Natural killer cell (primary cell): ENCODE measurements around the gene TMEM131. TPM values are rescaled to one million over a fixed set of nuclear protein-coding genes. Genes with fewer than 3 reads are reported as not detected.

Source experiments
- ATAC-seq, 3 donors: fragments of 150-1000 bp in 2 of 3; fragments of 200-7000 bp in 1 of 3; cut with Tn5 transposase; 1 replicate in 1 of 3; 2 replicates in 2 of 3; pipeline ENCODE4 v1.10.0; 2021; ENCODE audit warnings: mild to moderate bottlenecking in 2 of 3, moderate library complexity in 2 of 3
- DNase-seq, 2 donors: peaks; one replicate each; pipeline versions ENCODE4 v3.0.0 to v3.0.0-alpha.2; 2013 to 2021; ENCODE audit warnings: mixed read lengths in 1 of 2
- H3K27ac ChIP-seq: one replicate; pipeline ENCODE4 v1.5.1; 2013; ENCODE audit warnings: mild to moderate bottlenecking, low read length
- H3K27me3 ChIP-seq: one replicate; pipeline ENCODE4 v1.6.1; 2013; ENCODE audit warnings: low read length; ENCODE audit not compliant: control insufficient read depth, insufficient read depth
- H3K36me3 ChIP-seq: one replicate; pipeline ENCODE4 v1.6.1; 2013; ENCODE audit warnings: low read length; ENCODE audit not compliant: control insufficient read depth, insufficient read depth
- H3K4me1 ChIP-seq: one replicate; pipeline ENCODE4 v1.6.1; 2013; ENCODE audit warnings: low read length; ENCODE audit not compliant: control insufficient read depth, insufficient read depth
- H3K4me3 ChIP-seq: one replicate; pipeline ENCODE4 v1.5.1; 2013; ENCODE audit warnings: low read length
- H3K9me3 ChIP-seq: one replicate; pipeline ENCODE4 v1.6.1; 2013; ENCODE audit warnings: low read length; ENCODE audit not compliant: control insufficient read depth, insufficient read depth
- H3K27ac Mint-ChIP-seq, 2 donors: one replicate each; pipeline ENCODE4 v1.8.0; 2022; ENCODE audit warnings: mild to moderate bottlenecking in 2 of 2, mixed read lengths in 2 of 2, moderate library complexity in 1 of 2
- H3K27me3 Mint-ChIP-seq, 2 donors: one replicate each; pipeline ENCODE4 v1.8.0; 2022; ENCODE audit warnings: low read depth in 2 of 2, mixed read lengths in 2 of 2
- H3K36me3 Mint-ChIP-seq: one replicate; pipeline ENCODE4 v1.8.0; 2022; ENCODE audit warnings: mixed read lengths
- H3K4me1 Mint-ChIP-seq, 2 donors: one replicate each; pipeline ENCODE4 v1.8.0; 2022; ENCODE audit warnings: mixed read lengths in 2 of 2
- H3K4me3 Mint-ChIP-seq: one replicate; pipeline ENCODE4 v1.8.0; 2022; ENCODE audit warnings: mild to moderate bottlenecking, moderate library complexity, mixed read lengths
- H3K9me3 Mint-ChIP-seq, 2 donors: one replicate each; pipeline ENCODE4 v1.8.0; 2022; ENCODE audit warnings: mixed read lengths in 2 of 2
- WGBS: methylation state at CpG from one replicate; pipeline ENCODE4 v1.1.7; 2013; ENCODE audit warnings: missing lambda C conversion rate; ENCODE audit not compliant: insufficient coverage; 5-methylcytosine and 5-hydroxymethylcytosine counted together
- intact Hi-C: fragments of 100-400 bp; cut with micrococcal nuclease; formaldehyde crosslinking; loops from one replicate; pipeline ENCODE4 v1.14.2; 2022
- total RNA-seq, 4 donors: library from RNA; stranded (reverse); fragments of 120-200 nt in 1 of 4; gene quantifications; one replicate each; pipeline versions ENCODE4 v1.2.3 to v1.2.4, GENCODE V29; 2013 to 2022
- TF ChIP-seq, protein P1 (sequence below): fragments of 200-600 bp; IDR thresholded peaks from one replicate; pipeline ENCODE4 v1.8.0; 2022; ENCODE audit warnings: antibody characterized with exemption

TMEM131 gene
- total RNA-seq, 3 donors from 2014 or later (not counting 1 experiment from before 2014, with no cell fraction given): 44.8 to 72.1 (median 67.1) TPM

DNA sequence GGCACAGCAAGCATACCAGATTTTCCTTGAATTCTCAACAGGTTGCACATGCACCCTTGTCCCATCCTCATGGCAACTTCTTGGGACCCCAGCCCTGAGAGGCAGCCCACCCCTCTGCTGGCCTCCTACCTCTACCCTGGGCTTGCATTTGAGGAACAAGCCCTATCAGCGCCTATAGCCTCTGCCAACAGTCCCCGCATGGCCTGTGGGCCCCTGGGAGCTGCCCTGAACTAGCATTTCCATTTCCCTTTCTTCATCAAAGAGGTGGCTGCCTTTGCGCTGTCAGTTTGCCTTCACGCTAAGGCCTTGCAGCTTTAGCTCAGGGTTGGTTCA, 287.7 kb downstream of the TMEM131 start:
- H3K4me3 ChIP-seq: no peak overlapping the region
- Mint-ChIP-seq H3K4me1 (peaks cover 22 to 33% of the 10 kb centered on the region in 2 donors), H3K27me3 (no peaks in the 10 kb centered on the region), H3K4me3 (no peak overlapping the region), H3K36me3 (no peaks in the 10 kb centered on the region), H3K9me3 (no peaks in the 10 kb centered on the region), H3K27ac (no peak overlapping the region)
- intact Hi-C loops: no loop called here
- no peak overlapping the region for H3K27ac ChIP-seq
- DNase-seq: no peak
- H3K27me3 ChIP-seq: no peaks in the 10 kb centered on the region
- no peaks in the 10 kb centered on the region for H3K36me3 ChIP-seq
- no peak for ATAC-seq
- H3K9me3 ChIP-seq: no peaks in the 10 kb centered on the region
- 59% methylated on average over 4 of the region's 4 CpGs for WGBS
- H3K4me1 ChIP-seq: peaks cover 34% of the 10 kb centered on the region
- TF ChIP-seq, protein P1, sequence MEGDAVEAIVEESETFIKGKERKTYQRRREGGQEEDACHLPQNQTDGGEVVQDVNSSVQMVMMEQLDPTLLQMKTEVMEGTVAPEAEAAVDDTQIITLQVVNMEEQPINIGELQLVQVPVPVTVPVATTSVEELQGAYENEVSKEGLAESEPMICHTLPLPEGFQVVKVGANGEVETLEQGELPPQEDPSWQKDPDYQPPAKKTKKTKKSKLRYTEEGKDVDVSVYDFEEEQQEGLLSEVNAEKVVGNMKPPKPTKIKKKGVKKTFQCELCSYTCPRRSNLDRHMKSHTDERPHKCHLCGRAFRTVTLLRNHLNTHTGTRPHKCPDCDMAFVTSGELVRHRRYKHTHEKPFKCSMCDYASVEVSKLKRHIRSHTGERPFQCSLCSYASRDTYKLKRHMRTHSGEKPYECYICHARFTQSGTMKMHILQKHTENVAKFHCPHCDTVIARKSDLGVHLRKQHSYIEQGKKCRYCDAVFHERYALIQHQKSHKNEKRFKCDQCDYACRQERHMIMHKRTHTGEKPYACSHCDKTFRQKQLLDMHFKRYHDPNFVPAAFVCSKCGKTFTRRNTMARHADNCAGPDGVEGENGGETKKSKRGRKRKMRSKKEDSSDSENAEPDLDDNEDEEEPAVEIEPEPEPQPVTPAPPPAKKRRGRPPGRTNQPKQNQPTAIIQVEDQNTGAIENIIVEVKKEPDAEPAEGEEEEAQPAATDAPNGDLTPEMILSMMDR: no peak

DNA sequence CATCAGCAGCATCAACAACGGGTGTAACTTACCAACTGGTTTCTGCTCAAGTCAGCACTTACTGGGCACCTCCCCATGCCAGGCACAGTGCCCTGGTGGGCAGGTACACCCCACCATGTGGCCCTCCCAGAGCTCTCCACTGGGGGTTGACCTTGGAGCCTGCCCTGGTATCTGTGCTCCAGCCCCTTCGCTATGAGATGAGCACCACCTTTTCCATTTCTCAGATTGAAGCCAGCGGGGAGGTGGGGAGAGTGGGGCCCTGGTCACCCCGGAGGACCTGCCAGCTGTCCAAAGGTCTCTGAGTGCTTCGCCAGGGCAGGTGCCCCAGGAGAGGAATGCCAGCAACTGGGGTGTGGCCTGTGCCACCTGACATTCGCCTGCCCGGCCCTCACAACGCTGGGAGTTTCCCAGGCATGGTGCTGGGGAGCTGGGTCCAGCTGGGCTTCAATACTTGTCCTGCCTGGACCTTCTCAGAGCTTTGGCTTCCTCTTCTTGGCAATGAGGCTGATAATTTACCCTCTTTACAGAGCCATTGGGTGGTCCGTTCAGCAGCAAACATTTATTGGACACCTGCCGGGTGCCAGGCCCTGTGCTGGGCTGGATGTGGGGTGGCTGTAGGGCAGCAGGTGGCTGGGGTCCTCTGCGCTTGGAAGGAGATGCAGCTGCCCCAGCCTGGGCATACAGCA, 288.2 kb downstream of the TMEM131 start:
- H3K9me3 Mint-ChIP-seq: no peaks in the 10 kb centered on the region
- H3K27me3 Mint-ChIP-seq: no peaks in the 10 kb centered on the region
- H3K4me3 ChIP-seq: no peak overlapping the region
- no peak for DNase-seq
- H3K27ac ChIP-seq: no peak overlapping the region
- intact Hi-C loops: no loop called here
- H3K4me1 Mint-ChIP-seq: peaks cover 20 to 28% of the 10 kb centered on the region in 2 donors
- H3K4me1 ChIP-seq: peaks cover 29% of the 10 kb centered on the region
- H3K4me3 Mint-ChIP-seq: no peak overlapping the region
- no peaks in the 10 kb centered on the region for H3K36me3 Mint-ChIP-seq
- 88% methylated on average over 11 of the region's 11 CpGs for WGBS
- no peak for ATAC-seq
- no peaks in the 10 kb centered on the region for H3K36me3 ChIP-seq
- H3K27me3 ChIP-seq: no peaks in the 10 kb centered on the region
- no peak overlapping the region for H3K27ac Mint-ChIP-seq
- no peaks in the 10 kb centered on the region for H3K9me3 ChIP-seq
- TF ChIP-seq, protein P1: no peak

DNA sequence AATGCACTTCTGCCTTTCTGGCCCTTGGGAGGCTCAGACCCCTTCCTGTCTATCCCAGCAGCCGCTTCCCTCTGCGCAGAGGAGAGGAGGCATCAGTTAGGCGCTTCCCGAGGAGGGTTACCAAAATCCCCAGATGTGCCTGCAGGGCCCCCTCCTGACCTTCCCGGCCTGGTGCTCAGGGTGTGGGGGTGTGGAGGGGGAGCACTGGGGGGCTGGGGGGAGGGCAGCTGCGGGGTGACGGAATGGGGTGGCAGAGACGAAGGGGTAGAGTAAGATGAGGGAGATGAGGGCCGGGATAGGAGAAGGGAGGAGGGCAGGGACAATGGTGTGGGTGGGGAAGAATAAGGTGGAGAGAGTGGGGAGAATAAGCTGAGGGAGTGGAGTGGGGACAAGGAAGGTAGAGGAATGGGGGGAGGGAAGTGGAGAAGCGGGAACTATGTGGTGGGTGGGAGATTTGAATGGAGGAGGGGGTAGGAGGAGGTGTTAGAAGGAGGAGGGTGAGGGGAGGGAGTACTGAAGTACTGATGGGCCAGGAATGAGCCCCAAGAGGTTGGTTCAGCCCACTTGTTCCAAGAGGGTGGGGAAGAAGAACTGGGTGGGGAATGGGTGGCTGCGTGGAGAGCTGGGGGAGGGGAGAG, 288.9 kb downstream of the TMEM131 start:
- H3K27ac Mint-ChIP-seq: no peak overlapping the region
- no peaks in the 10 kb centered on the region for H3K27me3 ChIP-seq
- WGBS: 86% methylated on average over 9 of the region's 11 CpGs
- DNase-seq: no peak
- TF ChIP-seq, protein P1: no peak
- H3K36me3 Mint-ChIP-seq: no peaks in the 10 kb centered on the region
- no peaks in the 10 kb centered on the region for H3K9me3 ChIP-seq
- no peak for ATAC-seq
- no peak overlapping the region for H3K4me3 ChIP-seq
- H3K4me1 Mint-ChIP-seq: peaks cover 14 to 21% of the 10 kb centered on the region in 2 donors
- no peak overlapping the region for H3K4me3 Mint-ChIP-seq
- H3K27ac ChIP-seq: no peak overlapping the region
- peaks cover 22% of the 10 kb centered on the region for H3K4me1 ChIP-seq
- H3K27me3 Mint-ChIP-seq: no peaks in the 10 kb centered on the region
- no peaks in the 10 kb centered on the region for H3K9me3 Mint-ChIP-seq
- H3K36me3 ChIP-seq: no peaks in the 10 kb centered on the region
- intact Hi-C loops: no loop called here

Other genes starting within 250 kb of the TMEM131 start
- not detected for gene VWA3B, start 91.2 kb upstream of the TMEM131 start, total RNA-seq